Thyroid gland (tissue), 4 donors: Measurements from ENCODE around the gene TLR10. TPM values are rescaled to one million over a fixed set of nuclear protein-coding genes. Genes with fewer than 3 reads are reported as not detected.

Source experiments
- DNase-seq, 2 donors: peaks; one replicate each; pipeline ENCODE4 v3.0.0-alpha.2; 2019
- H3K27ac ChIP-seq, 3 donors: fragments of 200-600 bp; sonication (generic); 1 replicate in 2 of 3; 2 replicates in 1 of 3; pipeline ENCODE4 v1.5.1; 2016 to 2019; ENCODE audit warnings: mild to moderate bottlenecking in 1 of 3, moderate library complexity in 1 of 3
- H3K27me3 ChIP-seq: fragments of 200-600 bp; sonication (generic); one replicate; pipeline ENCODE4 v1.5.1; 2019
- H3K36me3 ChIP-seq, 2 donors: fragments of 200-600 bp; sonication (generic); one replicate each; pipeline ENCODE4 v1.5.1; 2016 to 2019
- H3K4me1 ChIP-seq, 2 donors: fragments of 200-600 bp; sonication (generic); one replicate each; pipeline ENCODE4 v1.5.1; 2017 to 2019
- H3K4me3 ChIP-seq, 3 donors: fragments of 200-600 bp; sonication (generic); replicated peaks in 1 of 3; 1 replicate in 2 of 3; 2 replicates in 1 of 3; pipeline ENCODE4 v1.5.1; 2016; ENCODE audit warnings: mild to moderate bottlenecking in 1 of 3
- H3K9me3 ChIP-seq: fragments of 200-600 bp; sonication (generic); one replicate; pipeline ENCODE4 v1.5.1; 2017
- POLR2A ChIP-seq, 2 donors: fragments of 450-650 bp; IDR thresholded peaks; one replicate each; pipeline ENCODE4 v1.6.1; 2017; ENCODE audit warnings: antibody characterized with exemption in 2 of 2, mild to moderate bottlenecking in 2 of 2, moderate library complexity in 1 of 2
- WGBS, 2 donors: methylation state at CpG; one replicate each; pipeline ENCODE4 v1.1.5; 2017; 5-methylcytosine and 5-hydroxymethylcytosine counted together
- intact Hi-C: fragments of 100-400 bp; cut with DNase I; formaldehyde crosslinking; loops from one replicate; pipeline ENCODE4 v1.15.1; 2023
- total RNA-seq, 4 donors: library from RNA; depleted of rRNA; stranded (reverse); fragments of >200 nt; gene quantifications; one replicate each; pipeline ENCODE4 v1.2.3, GENCODE V29; 2016
- TF ChIP-seq, protein P1 (sequence below), 6 experiments: fragments of 200-600 bp in 3 of 6; fragments of 450-650 bp in 3 of 6; sonication (generic) in 3 of 6; IDR thresholded peaks; one replicate each; pipeline ENCODE4 v1.5.1; 2016 to 2019; ENCODE audit warnings: antibody characterized with exemption in 6 of 6, mild to moderate bottlenecking in 2 of 6, inconsistent platforms in 1 of 6, moderate library complexity in 1 of 6

TLR10 gene, protein sequence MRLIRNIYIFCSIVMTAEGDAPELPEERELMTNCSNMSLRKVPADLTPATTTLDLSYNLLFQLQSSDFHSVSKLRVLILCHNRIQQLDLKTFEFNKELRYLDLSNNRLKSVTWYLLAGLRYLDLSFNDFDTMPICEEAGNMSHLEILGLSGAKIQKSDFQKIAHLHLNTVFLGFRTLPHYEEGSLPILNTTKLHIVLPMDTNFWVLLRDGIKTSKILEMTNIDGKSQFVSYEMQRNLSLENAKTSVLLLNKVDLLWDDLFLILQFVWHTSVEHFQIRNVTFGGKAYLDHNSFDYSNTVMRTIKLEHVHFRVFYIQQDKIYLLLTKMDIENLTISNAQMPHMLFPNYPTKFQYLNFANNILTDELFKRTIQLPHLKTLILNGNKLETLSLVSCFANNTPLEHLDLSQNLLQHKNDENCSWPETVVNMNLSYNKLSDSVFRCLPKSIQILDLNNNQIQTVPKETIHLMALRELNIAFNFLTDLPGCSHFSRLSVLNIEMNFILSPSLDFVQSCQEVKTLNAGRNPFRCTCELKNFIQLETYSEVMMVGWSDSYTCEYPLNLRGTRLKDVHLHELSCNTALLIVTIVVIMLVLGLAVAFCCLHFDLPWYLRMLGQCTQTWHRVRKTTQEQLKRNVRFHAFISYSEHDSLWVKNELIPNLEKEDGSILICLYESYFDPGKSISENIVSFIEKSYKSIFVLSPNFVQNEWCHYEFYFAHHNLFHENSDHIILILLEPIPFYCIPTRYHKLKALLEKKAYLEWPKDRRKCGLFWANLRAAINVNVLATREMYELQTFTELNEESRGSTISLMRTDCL
- under 1 TPM in 2 of 4 donors, not detected in 2; 0.10 to 0.83 TPM for total RNA-seq

DNA sequence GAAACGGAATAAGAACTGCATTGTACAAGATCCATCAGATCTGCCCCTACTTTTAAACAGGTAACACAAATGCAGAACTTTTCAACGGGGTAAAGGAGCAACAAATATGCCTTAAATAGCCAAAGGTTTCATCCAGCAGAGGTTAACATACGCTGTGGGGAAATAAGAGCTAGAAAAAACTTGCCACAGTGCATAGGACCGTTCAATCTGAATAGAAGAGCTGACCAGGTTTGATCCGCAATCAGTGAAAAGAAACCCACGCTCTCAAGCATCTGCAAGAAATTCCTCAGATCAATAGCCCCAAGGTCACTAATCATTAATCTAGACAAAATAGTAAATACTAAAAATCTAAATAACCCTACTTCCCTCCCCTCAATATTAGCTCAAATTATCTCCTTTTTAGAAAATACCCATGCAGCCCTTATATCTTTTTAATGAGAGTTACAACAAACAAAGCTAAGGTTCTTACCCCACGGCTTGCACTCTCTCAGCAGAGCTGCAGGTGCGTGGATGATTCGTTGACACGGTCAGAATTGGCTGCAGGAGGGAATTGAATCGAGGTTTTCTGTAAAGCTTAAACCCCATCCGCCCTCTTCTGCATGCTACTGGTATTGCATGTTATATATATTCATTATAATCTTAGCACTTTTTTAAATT lies at the start of gene TLR10:
TSS of gene TLR10 (minus strand) at position 539 of the 657 bp plus-strand sequence. CDS start 7,400 bp downstream, outside the sequence.
- Histone ChIP-seq H3K27me3 (no peaks in the 10 kb centered on the region), H3K9me3 (no peaks in the 10 kb centered on the region), H3K4me3 (no peak within 1 kb of the TSS), H3K36me3 (no peaks in the 10 kb centered on the region), H3K27ac (no peak within 1 kb of the TSS), H3K4me1 (no peaks in the 10 kb centered on the region)
- WGBS, 2 donors = 37% methylated on average over 12 of the region's 12 CpGs
- intact Hi-C loops = no loop called here
- TF ChIP-seq, protein P1, sequence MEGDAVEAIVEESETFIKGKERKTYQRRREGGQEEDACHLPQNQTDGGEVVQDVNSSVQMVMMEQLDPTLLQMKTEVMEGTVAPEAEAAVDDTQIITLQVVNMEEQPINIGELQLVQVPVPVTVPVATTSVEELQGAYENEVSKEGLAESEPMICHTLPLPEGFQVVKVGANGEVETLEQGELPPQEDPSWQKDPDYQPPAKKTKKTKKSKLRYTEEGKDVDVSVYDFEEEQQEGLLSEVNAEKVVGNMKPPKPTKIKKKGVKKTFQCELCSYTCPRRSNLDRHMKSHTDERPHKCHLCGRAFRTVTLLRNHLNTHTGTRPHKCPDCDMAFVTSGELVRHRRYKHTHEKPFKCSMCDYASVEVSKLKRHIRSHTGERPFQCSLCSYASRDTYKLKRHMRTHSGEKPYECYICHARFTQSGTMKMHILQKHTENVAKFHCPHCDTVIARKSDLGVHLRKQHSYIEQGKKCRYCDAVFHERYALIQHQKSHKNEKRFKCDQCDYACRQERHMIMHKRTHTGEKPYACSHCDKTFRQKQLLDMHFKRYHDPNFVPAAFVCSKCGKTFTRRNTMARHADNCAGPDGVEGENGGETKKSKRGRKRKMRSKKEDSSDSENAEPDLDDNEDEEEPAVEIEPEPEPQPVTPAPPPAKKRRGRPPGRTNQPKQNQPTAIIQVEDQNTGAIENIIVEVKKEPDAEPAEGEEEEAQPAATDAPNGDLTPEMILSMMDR (IDR thresholded peaks at IDR 0.05) = peak; percentile 39 to 72 (median 70)
- TF ChIP-seq POLR2A (IDR thresholded peaks at IDR 0.05) = no peak
- DNase-seq = peak; percentile 33 to 47

DNA sequence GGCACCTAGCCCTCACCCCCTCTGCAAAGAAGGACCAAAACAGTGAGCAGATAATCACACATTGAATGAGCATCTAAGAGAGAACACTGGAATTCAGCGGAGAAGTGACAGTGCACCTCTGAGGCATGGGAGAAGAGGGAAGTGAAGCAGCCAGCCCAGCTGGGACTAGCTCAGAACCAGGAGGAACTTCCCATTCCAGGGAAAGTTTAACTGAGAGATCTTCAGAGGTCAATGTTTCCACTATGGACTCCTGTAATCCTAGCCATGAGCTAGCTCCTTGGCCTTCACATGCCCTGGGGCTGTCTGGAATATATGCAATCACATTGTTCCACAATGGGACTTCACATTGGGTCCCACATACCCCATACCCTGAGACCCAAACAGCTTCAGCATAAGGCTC lies 49.4 kb upstream of the TLR10 start:
- Histone ChIP-seq H3K4me1 (peaks cover 14 to 15% of the 10 kb centered on the region in 2 donors), H3K9me3 (no peaks in the 10 kb centered on the region), H3K4me3 (no peak overlapping the region), H3K27me3 (no peaks in the 10 kb centered on the region), H3K27ac (no peak overlapping the region), H3K36me3 (no peaks in the 10 kb centered on the region)
- no peak for DNase-seq
- intact Hi-C loops = no loop called here
- TF ChIP-seq, protein P1 (IDR thresholded peaks at IDR 0.05) = no peak
- TF ChIP-seq POLR2A (IDR thresholded peaks at IDR 0.05) = no peak
- WGBS, 2 donors = 77 to 100% methylated on average over 1 of the region's 1 CpG

DNA sequence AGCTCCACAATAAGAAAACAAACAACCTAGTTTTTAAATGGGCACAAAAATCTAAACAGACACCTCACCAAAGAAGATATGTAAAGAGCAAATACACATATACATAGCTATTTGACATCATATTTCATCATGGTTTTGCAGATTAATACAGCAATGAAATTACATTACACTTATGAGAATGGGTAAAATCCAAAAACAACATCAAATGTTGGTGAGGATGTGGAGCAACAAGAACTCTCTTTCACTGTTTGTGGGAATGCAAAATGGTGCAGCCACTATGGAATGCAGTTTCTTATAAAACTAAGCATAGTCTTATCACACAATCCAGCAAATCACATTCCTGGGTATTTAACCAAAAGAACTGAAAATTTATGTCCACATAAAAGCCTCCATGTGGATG lies 48.9 kb upstream of the TLR10 start:
- Histone ChIP-seq H3K4me1 (peaks cover 14 to 15% of the 10 kb centered on the region in 2 donors), H3K4me3 (no peak overlapping the region), H3K36me3 (no peaks in the 10 kb centered on the region), H3K27me3 (no peaks in the 10 kb centered on the region), H3K9me3 (no peaks in the 10 kb centered on the region), H3K27ac (no peak overlapping the region)
- intact Hi-C loops = no loop called here
- TF ChIP-seq POLR2A (IDR thresholded peaks at IDR 0.05) = no peak
- TF ChIP-seq, protein P1 (IDR thresholded peaks at IDR 0.05) = no peak
- DNase-seq = no peak

DNA sequence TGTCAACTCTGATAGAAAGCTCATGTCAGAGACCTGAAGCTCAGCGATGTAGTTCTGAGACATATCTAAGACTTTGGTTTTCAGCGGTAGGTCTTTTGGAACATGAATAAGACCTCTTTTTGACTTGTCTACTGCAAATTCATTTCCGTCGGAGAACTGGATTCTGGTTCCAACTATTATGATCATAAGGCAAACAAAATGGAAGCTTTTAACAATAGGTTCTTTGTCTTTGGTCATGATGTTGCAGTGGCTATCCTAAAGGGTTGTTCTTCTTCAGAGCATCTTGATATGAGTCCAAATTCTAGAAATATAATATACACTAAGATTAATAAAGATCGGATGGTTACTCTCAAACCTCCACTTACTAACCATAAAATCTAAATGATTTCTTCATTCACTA lies 46.4 kb upstream of the TLR10 start:
- Histone ChIP-seq H3K4me1 (peaks cover 14 to 15% of the 10 kb centered on the region in 2 donors), H3K27ac (peak overlapping the region in 1 of 3 donors; percentile 56), H3K27me3 (no peaks in the 10 kb centered on the region), H3K9me3 (no peaks in the 10 kb centered on the region), H3K4me3 (no peak overlapping the region), H3K36me3 (no peaks in the 10 kb centered on the region)
- WGBS, 2 donors = 93 to 94% methylated on average over 5 of the region's 5 CpGs
- TF ChIP-seq, protein P1 (IDR thresholded peaks at IDR 0.05) = no peak
- TF ChIP-seq POLR2A (IDR thresholded peaks at IDR 0.05) = no peak
- no peak for DNase-seq
- intact Hi-C loops = no loop called here
